ENCODE data around the gene TGM2. TPM values are rescaled to one million over a fixed set of nuclear protein-coding genes. Genes with fewer than 3 reads are reported as not detected.
A peak's percentile ranks its signal among the peaks of the same experiment; 100 is the strongest.

The TGM2 gene
- total RNA-seq, 1 donor from 2014 or later = 389 TPM

DNA sequence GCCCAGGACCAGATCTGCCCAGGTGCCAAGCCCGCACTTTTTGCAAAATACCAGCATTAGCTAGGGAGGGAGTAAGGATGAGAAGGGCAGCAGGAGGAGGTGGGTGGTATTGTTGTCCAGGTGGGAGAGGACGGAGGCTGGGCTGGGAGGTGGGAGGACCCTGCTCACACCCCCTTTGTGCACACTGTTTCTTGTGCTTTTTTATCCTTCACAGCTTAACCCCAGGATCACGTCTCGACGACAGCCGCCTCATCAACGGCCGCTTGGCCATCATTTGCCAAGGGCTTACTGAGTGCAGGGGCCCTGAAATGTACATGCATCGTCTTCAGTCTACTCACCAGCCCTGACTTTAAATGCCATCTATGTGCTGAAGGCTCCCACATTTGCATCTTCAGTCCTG, 12.1 kb upstream of the TGM2 start:
- no peak for DNase-seq (ENCODE audit: low spot score)

DNA sequence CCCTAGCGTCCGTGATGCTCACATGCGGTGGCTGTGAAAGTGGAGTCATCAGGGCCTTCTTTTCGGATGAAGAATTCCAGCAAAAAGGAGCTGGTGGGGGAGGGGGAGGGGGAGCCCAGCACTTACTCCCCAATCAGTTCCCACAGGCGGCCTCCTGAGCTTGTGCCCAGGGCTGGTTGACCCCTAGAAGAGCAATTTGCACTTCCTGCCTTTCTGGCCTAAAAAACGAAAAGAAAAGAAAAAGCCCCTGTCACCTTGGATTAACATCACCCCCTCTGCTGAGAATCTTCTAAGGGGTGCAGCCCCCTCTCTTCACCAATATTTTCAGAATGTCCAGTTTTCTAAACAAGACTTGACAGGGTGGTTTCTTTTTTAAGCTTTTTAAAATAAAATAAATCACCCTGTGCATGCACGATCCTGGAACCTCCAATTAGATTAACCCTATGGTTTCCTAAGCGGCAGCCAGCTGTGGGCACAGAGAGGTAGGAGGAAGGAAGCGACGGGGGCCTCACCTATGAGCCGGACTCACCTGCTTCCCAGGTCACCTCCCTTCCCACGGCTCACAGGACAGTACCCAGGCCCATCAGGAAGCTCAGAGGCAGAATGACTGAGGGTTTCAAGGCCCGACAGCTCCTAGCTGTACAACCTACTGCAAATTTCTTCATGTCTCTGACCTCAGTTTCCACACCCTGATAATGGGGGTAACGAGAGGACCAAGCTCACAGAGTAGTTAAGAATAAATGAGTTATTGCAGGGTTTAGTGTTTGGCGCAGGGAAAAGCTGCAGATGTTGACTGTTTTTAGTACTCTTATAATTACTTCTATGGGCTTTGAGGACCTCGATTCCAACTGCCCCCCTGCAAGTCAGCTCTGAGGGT, 10.5 kb upstream of the TGM2 start:
- DNase-seq (ENCODE audit: low spot score) = no peak

DNA sequence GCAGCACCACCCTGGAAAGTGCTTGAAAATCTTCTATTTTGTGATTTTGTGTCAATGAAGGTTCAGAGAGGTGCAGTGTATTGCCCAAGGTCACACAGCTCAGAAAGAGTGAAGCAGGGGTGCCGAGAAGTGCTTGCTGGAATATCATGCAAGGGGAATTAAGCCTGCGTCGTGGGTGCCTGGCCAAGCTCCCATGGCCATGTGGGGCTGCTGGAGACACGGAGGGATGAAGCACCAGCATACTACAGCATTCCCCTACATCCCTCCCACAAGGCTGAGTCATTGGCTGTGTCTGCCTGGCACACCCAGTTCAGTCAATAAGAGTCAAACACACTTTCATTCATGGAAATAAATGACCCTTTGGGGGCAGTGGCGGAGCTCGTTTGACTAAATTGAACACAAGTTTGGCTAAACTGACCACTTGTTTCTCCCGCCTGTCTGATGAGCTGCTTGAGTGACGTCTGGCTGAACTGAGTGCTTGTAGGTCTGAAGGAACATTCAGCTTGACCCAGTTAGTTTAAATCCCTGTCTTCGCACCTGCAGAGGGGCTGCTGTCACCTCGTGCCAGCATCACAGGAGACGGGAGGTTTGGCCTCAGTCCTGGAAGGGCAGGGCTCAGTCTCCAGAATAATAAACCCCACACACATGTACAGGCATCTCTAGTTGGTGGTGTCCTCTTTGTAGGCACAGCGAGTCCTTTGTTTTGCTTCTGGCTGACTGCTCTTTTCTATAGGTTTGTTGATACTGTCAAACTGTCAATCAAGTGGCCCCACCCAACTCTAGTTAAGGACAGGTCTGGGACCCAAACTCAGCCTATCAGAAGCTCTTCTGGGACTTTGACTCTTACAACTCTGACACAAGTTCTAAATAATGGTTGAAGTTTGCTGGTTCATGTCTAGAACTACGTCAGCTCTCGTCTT, 8.4 kb upstream of the TGM2 start:
- peak; percentile 59 for DNase-seq (ENCODE audit: low spot score)

DNA sequence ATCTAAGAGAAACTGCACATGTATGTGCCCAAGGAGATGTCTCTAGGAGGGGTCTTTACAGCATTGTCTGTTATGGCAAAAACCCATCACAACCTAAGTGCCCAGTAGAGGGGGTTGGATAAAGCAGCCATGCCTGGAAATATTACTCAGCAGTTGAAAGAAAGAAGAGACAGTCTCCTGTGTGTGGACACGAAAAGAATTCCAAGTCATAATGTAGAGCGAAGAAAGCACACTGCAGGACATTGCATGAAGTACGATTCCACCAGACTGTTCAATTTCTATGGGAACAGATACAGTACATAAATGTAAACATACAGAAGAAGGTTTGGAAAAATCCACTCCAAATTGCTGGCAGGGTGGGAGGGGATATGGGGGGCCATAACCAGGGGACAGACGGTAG, 7.3 kb upstream of the TGM2 start:
- no peak for DNase-seq (ENCODE audit: low spot score)

DNA sequence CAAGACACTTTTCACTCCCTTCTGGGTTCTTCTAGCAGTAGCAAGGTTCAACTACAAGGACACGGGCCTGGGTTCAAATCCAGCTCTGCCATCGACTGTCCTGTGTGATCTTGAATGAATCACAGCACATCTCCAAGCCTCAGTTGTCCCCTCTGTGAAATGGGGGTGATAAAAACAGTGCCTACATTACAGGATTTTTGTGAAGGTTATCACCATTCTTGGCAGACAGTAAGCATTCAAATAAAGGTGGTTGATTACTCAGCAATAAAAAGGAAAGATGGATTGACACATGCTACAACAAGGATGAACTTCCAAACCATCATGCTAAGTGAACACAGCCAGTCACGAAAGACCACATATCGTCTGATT, 6.6 kb upstream of the TGM2 start:
- DNase-seq (ENCODE audit: low spot score) = no peak

DNA sequence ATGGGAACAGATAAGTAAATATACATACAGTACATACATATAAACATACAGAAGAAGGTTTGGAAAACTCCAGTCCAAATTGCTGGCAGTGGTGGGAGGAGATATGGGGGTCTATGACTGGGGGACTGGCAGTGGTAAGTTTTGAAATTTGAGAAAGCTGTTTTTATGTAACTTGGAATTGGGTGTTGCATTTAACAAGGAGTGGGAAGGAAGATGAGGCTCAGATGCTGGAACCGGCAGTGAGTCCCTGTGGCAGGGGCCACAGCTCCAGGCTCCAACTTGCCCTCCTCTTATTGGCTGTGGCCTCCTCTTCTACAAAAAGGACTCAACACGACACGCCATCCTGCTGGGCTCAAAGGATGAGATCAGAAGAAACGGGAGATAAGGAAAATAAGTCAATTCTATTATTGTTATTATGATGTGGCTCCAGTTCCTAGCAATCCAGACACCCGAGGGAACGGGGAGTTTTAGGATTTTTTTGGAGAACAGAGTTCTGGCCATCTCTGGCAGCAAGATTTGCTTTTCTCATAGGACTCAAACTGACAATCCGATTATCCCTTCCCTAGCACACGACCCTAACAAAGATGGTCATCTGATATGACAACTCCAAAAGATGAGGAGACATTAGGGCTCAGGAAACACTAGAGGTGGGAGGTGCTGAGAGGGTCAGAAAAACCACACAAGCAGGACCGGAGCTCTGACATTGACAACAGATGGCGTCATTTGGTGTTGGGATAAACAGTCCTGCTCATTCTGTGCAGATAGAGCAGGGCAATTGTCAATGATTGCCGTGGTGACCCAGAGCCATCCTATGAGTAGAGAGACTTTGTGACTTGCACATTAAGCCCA, 6.0 kb upstream of the TGM2 start:
- DNase-seq (ENCODE audit: low spot score) = no peak

DNA sequence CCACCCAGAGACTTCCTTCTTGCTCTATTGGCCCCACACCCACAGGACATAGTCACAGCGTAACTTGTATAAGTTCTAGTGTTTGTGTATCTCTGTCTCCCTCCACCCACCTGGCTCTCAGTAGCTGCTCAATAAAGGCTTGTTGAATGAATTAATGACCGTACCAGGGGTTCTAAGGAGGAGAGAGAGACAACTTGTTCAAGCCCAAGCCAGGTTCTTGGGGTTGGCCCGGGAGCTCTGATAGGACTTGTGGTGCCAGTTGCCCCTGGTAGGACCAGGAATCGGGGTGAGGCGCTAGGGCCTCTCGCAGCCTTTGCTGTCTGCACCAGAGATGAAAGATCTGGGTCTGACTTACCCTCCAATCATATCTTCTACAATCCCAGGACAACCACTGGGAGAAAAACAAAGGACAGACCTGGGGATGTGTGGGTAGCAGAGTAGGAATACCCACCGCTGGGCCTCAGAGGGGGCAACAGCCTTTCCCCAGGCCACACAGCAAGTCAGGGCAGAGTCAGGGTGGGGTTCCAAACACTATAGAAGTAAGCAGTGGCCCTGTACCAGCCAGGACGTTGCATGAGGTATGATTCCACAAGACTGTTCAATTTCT, 5.3 kb upstream of the TGM2 start:
- DNase-seq (ENCODE audit: low spot score) = no peak

DNA sequence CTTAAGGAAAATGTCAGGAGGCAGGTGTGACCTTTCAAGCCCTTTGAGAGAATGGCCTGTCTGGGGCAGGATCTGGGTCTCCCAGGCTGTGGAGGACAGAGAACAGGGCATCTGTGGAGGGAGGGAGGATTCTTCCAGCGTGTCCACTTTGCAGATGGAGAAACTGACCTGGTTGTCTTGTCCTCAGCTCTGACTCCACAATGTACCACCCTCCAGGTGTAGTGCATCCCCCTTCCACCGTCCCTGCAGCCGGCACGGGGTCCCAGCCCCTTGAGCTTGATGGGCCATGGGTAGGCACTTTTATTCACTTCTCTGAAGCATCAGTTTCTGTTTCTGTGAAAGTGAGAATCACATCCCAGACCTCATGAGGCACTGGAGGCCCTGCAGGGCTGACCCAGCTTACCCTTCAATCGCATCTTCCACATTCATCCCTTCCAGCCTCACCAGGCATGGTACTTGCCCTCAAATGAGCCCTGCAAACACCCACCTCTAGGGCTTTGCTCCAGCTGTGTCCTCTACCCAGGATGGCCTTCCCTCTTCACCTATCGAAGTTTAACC, 4.6 kb upstream of the TGM2 start:
- DNase-seq (ENCODE audit: low spot score) = no peak

DNA sequence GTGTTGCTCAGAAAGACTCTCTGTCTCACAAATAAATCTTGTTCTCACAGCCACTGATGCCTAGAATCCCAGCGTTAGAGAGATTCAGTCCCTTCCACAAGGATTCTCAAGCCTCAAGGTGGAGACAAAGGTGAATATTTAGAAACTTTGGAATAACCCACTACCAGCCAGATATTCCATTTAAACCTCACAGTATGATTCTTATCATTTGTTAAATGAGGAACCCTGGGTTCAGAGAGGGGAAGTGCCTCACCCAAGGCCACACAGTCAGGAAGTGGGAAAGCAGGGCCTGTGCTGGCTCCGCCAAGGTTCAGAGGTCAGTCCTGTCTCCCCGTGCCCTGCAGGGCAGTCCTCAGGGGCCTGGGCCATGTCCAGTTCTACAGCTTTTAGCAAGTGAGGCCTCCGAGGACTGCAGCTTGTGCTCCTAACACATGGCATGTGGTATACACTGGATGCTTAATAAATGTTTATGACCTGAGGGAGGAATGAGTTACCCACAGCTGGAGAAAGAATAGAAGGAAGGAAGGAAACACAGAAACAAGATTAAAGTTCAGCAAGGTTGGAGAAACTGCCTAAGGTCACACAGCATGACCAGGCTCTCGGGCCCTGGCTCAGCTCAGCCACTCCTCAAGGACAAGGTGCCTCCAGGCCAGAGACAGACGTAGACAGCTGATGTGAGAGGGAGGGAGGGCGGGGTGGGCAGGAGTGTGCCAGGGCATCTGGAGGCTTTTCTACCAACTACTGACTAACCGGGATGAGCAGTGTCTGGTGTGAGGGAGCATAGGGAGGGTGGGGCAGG, 3.9 kb upstream of the TGM2 start:
- no peak for DNase-seq (ENCODE audit: low spot score)

DNA sequence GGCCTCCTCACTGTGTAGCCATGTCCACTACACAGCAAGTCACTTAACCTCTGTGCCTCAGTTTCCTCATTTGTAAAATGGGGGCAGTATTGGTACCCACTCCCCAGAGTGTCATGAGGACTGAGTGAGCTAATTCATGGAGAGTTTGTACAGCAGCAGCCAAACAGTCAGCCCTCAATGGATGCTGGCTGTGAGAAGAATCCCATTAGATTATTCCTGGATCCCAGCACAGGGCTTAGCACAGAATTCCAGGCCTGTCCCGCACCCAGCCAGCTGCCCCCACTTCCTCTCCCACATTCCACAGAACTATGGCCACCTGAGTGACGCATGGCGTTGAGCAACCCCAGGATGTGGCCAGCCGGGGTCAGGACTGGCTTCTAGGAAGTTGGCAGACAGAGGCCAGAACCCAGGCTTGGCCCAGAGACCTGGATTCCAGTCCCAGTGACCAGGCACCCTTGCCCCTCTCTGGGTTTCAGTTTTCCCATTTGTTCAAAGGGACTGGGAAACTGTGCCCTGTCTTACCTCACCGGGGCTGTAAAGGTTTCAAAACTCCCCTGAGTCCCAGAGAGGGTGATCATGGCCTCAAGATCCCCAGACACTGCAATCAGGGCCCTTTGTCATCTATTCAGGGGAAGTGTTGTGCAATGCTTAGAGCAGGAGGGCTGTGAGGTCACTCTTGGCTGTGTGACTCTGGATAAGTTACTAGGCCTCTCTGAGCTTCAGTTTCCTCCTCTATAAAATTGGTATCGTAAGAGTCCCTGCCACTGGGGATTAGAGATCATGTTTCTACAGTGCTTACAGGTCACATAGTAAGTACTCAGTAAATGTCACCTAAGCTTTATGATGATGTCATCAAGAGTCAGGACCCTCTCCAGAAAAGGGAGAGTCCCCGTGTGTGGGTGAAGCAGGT, 3.0 kb upstream of the TGM2 start:
- DNase-seq (ENCODE audit: low spot score) = peak; percentile 78

DNA sequence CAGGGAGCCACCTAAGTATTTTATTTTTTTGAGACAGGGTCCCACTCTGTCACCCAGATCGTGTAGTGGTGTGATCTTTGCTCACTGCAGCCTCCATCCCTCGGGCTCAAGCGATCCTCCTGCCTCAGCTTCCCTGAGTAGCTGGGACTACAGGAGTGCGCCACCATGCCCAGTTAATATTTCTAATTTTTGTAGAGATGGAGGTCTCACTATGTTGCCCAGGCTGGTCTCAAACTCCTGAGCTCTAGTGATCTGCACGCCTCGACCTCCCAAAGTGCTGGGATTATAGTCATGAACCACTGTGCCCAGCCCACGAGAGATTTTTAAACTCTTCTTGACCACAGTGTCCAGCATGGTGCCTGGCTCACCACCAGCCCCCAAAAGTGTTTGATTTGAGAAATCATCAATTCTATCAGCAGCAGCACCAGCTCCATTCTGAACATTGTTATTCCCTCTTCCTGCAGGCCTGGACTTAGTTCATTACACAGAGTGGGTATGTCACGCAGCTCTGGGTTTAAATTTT, 2.3 kb upstream of the TGM2 start:
- DNase-seq (ENCODE audit: low spot score) = no peak

DNA sequence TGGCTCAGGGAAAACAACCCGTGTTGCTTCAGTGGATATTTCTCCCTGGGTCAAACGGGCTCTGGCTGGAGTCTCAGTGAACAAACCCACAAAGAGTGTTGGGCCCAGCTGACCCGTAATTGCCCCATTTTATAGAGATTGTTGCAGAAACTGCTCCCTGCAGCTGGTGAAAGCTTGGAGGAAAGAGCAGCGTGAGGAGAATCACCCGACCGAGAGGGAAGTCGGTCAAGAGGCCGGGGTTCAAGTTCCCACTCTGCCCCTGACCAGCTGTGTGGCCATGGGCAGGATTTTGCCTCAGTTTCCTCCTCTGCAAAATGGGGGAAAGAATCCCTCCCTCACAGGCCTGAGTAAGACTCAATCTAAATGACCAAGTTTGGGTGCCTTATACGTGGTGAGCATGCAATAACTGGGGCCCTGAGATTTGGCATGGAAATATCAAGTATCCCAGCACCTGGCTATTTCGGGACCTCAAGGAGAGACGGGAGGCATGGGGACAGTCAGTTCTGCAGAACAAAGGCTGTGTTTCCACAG, 1.7 kb upstream of the TGM2 start:
- DNase-seq (ENCODE audit: low spot score) = no peak

DNA sequence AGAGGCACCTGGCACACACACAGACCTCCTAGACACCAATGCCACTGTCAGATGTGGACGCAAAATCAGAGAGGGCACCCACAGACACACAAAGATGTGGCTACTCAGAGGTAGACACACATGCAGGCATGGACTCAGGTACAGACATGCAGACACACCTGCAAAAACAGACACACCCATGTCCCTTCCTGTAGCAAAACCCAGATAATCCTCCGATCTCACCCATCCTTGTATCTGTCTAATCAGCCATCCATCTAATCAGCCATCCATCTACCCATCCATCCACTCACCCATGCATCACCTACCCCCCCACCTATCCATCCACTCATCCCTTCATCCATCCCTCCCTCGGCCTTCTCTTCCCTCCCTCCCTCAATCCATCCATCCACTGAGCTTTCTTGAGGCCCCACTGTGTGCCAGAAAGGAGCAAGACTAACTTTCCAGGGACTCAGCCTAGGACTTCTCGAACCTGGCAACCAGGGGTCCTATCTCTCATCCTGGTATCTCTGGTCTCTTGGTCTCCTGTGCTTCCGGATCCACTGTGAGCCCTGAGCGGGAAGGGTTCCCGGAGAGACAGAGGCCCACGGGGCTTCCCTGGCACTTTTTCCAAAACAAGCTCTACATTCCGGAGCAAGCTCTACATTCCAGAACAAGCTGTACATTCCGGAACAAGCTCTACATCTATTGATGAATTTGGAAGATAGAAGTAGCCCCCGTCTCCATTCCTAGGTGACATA, 1.1 kb upstream of the TGM2 start:
- no peak for DNase-seq (ENCODE audit: low spot score)

DNA sequence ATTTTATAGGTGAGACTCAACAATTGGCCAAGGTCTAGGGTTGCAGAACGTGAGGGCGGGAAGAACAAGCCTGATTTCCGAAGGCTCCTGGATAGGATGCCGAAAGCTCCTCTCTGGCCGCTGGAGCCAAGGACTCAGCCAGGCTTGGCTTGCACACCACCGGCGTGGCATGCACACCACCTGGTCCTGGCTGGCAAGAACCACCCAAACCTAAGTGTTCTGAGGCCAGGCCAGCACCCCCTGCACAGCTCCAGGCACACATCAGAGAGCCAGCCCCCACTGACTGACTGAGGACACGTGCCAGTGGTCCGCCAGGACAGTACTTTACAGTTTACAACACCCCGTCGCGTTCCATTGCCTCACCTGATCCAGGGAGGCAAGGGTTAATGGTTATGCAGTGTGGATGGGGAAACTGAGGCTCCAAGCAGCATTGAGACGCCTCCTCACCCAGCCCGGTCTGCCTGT, 414 bp downstream of the TGM2 start:
- DNase-seq (ENCODE audit: low spot score) = no peak

DNA sequence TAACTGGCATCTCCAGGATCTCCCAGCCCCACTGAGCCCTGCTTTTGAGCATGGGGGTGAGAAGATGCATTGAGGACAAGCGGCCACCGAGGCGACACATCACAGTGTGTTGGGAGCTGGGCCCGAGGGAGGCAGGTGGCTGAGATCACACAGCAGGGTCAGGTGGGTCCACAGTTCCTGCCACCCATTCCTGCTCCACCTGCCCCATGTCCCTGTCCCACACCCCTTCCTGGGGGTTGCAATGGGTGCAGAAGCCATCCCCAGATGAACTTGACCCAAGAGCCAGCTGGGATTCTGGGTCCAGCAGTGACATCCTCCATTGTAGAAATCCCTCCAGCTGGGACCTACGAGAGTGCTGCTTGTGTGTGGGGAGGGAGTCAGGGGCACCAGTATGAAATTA, 1.0 kb downstream of the TGM2 start:
- DNase-seq (ENCODE audit: low spot score) = no peak

DNA sequence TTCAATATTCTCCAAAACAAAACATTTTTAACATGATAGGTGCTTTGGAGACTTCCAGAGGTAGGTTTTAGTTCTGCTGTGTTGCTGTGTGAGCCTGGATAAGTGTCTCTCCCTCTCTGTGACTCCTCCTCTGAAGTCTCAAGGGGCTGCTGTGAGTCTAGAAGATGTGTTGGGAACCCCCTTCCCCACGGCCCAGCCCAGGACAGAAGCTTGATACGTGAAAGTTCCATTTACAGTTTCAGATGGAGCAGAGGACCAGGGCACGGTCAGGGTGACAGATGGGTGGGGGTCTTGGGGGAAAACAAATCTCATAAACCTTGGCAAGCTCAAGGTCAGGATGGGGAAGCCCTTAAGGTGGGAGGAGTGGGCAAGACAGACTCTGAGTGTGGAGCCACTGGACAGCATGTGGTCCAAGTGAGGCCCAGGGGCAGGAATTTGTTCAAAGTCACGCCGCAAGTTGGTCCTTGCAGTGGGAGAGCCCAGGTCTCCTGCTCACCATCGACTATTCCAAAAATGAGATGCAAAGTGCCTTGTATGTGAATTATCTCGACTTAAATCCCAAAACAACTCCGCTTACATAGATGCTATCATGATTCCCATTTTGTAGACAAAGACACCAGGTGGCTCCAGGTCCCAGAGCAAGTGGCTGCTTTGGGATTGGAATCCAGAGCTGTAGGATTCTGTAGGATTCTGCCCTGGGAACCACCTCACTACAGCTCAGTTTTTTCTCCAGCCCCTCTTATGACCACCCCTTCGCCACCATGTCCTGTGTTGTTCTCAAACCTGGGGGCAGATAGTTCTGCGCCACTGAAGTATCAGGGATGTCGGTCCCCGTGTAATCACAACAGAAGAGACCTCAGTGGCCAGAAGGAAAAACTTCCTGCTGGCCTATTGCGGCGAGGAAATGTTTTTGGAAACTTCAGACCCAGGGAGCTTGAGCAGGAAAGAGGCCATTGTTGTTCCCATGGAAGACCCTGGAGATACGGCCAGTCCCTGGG, 1.9 kb downstream of the TGM2 start:
- no peak for DNase-seq (ENCODE audit: low spot score)

DNA sequence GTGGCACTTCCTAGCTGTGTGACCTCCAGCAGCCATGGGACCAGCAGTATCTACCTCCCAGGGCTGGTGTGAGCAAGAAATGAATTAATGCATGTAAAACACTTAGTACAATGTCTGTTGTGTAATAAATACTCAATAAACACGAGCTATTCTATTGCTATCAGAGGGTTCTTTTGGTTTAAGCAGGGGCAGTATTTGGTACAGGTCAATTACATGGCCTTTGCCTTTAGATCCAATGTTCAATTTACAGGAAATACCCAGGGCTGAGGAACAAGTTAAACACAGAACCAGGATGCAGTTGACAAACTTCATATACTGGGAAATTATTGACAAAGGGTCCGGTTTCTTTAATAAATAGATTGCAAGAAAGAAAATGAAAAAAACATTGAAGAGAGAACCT, 2.9 kb downstream of the TGM2 start:
- no peak for DNase-seq (ENCODE audit: low spot score)
